Measurements from ENCODE around the gene FKBP15.
"Not testable (repeated sequence)": the region's sequence is repeated elsewhere in the genome, so short reads cannot be mapped to it uniquely, and the experiment has no call there.

Gene FKBP15

DNA sequence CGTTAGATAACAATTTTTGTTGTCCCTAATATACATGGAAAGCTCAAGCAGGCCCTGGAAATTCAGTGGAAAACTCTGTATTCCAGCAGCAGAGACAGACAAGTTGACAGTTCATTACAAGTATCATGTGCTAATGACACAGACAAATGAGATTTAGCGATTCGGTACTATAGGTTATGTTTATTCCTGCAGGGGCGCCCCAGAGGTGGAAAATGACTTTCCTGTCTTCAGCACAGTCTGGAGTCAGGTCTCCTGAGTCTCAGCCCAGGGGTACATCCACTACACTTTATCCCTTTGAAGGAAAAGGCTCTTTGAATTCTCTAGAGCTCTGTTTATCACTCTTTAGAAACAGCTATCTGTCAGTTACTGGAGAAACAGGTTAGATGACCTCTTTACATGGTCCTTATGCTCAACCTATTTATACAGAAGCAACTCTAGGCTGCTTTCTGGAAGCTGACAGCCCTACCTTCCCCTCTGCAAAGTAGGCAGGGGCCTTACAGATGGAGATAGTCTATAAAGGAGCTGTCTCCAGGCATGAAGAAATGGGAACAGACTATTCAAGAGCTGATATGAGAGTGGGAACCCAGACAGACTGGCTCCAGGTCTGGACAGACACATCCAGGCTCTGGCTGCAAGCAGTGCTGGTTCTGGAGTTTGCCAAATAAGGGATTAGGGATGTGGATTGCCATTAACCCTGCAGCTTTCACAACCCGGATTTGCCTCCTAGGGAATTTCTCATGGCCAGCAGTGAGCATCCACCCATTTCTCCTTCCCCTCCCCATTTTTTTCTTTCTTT is 77.4 kb downstream of the FKBP15 start:
- DNase-seq = no peak

- DNase-seq = not testable (repeated sequence)
Measured at GRCh38 chr9:113140896-113141295, 80.2 kb downstream of the FKBP15 start.

- DNase-seq = no peak
Measured at GRCh38 chr9:113139953-113140352, 81.1 kb downstream of the FKBP15 start.

- DNase-seq = no peak
Measured at GRCh38 chr9:113139225-113139829, 81.8 kb downstream of the FKBP15 start.

- no peak for DNase-seq
Measured at GRCh38 chr9:113138760-113139159, 82.3 kb downstream of the FKBP15 start.

DNA sequence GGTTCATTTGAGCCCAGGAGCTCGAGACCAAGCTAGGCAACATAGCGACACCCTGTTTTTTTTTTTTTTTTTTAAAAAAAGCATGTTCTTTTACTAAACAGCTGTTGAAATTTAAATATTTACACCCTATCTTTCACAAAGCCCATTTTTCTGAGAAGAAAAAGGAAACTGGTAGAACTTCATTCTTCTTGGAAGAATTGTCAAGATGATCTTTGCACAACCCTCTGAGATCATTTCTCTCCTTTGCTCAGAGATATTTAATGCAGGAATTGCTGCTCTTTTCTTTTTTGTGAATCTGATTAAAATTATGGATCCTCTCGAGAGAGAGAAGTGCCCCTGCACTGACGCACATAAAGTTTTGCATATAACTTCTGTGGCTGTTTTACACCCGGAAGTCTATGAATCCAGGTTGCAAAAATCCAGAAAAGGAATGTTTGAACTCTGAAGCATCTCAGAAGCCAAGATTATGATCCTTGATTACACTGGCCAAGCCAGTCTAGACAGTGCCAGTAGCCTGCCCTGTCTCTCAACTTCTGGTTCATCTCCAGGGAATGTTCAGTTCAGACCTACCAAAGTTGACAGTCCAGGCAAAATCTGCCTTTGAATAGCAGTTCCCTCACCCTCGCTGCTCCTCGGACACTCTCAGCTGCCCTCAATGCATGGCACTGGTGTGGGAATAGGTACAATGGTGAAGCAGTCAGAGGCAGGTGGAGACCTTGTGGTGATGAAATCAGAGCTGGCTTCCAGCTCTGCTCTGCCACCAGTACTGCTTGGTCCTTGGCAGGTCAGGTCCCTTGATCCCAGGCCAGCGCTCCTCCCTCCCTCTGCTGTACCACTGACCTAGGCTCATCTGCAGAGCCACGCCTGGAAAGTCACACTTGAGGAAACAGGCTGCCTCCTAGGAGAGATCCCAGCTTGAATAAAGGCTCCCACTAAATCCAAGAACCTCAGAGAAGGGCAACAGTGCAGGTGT is 83.6 kb downstream of the FKBP15 start:
- no peak for DNase-seq

GRCh38 chr9:113131689-113132151 is 89.4 kb downstream of the FKBP15 start:
- DNase-seq = no peak

DNA sequence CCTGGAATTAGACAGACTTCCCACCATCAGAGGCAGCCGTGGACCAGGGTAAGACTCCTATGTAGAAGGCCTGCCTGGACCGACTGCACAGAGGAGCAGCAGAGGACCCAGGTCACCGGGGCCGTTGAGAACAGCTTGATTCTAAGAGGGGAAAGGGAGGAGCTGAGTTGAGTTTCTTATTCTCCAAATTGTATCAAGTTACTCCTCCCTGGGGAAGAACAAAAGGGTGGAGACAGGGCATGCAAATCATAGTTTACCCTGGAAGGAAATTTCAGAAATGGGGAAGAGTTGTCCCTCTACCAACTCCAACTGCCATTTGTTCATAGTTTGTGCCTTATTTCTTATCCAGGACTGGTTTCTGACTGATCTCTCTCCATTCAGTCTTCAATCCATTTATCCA is 91.2 kb downstream of the FKBP15 start:
- peak; percentile 42 for DNase-seq

DNA sequence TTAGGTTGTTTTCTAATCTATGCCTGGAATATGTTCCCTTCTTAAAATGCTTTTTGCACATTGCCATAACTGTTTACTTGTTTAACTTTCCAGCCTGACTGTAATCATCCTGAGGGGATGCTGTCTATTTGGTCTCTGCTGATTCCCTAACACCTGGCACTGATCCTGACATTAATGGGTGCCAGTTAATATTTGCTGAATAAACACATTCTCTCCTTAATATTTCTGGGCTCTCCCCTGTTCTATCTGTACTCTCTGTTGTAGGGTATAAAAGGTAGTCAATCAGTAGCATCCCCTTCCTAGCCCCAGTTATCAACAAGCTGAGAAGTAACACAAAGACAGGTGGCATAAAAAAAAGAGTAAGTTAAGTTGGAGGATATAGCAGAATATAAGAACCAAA is 91.6 kb downstream of the FKBP15 start:
- DNase-seq = no peak

GRCh38 chr9:113125386-113126035 is 95.6 kb downstream of the FKBP15 start:
- DNase-seq = no peak

DNA sequence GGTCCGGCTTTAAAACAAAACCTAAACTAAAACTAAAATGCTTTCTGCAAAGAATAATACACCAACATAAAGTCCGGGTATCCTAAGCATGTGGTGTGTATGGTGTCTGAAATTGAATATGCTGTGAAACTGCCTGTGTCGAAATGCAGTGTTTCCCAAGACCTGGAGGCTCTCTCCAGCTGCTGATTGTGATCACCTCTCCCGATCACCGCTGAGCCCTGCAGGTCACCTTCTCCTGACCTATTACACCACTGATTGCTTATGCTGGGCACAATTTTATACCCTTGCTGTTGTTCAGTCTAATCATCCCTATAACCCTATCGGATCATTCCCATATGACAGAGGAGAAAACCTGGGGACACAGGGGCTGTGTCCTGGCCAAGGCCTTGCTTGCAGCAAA is 102.2 kb downstream of the FKBP15 start:
- not testable (repeated sequence) for DNase-seq

All from NCI-H2171 treated with DMSO at 0.1 percent for 48 hours (cell line).